HG03575 (cell line): ENCODE data around the gene KLK7.

ENCODE experiments used
- ATAC-seq: cut with Tn5 transposase; IDR thresholded peaks from one replicate; pipeline ENCODE4 v1.9.1; 2021; ENCODE audit not compliant: unreplicated experiment, insufficient number of reproducible peaks, low FRiP score; ENCODE audit errors: extremely low read depth

The KLK7 gene

GRCh38 chr19:50983625-50984292 lies at the start of gene KLK7:
TSS of gene KLK7 (minus strand) at chr19:50983917. CDS start at chr19:50982399, 1,518 bp downstream.
- no peak for ATAC-seq

GRCh38 chr19:51031880-51032225 lies 48.1 kb upstream of the KLK7 start:
- no peak for ATAC-seq

- no peak for ATAC-seq
These were observed 47.6 kb upstream of the KLK7 start for GRCh38 chr19:51031220-51031879.

- no peak for ATAC-seq
These were observed 46.9 kb upstream of the KLK7 start for GRCh38 chr19:51030631-51031030.

GRCh38 chr19:51029718-51030117 lies 46.0 kb upstream of the KLK7 start:
- ATAC-seq: no peak

- ATAC-seq: no peak
These were observed 44.2 kb upstream of the KLK7 start for GRCh38 chr19:51027873-51028272.

GRCh38 chr19:51027126-51027806 lies 43.5 kb upstream of the KLK7 start:
- no peak for ATAC-seq

- ATAC-seq: no peak
These were observed 42.8 kb upstream of the KLK7 start, which contains the start of gene KLK11 for GRCh38 chr19:51026554-51026831. TSS of gene KLK11 (minus strand) at chr19:51026616. CDS start at chr19:51025631, 985 bp downstream.

- no peak for ATAC-seq
These were observed 42.3 kb upstream of the KLK7 start for GRCh38 chr19:51025809-51026553.

- ATAC-seq: no peak
These were observed 41.7 kb upstream of the KLK7 start for GRCh38 chr19:51025401-51025800.

GRCh38 chr19:51024924-51025323 lies 41.2 kb upstream of the KLK7 start:
- no peak for ATAC-seq

GRCh38 chr19:51023946-51024345 lies 40.2 kb upstream of the KLK7 start:
- ATAC-seq: no peak

GRCh38 chr19:51022526-51022925 lies 38.8 kb upstream of the KLK7 start:
- no peak for ATAC-seq

- ATAC-seq: no peak
These were observed 37.4 kb upstream of the KLK7 start for GRCh38 chr19:51020988-51021651.

- ATAC-seq: no peak
These were observed 35.8 kb upstream of the KLK7 start, which contains the start of gene KLK10 for GRCh38 chr19:51019544-51019925. TSS of gene KLK10 (minus strand) at chr19:51019709. CDS start at chr19:51019130, 579 bp downstream.

- ATAC-seq: no peak
These were observed 35.2 kb upstream of the KLK7 start for GRCh38 chr19:51018745-51019543.

- ATAC-seq: no peak
These were observed 33.3 kb upstream of the KLK7 start for GRCh38 chr19:51016798-51017683.
